ENCODE results near the gene BAZ2A. TPM values are rescaled to one million over a fixed set of nuclear protein-coding genes. Genes with fewer than 3 reads are reported as not detected.
"Not testable (repeated sequence)": the region's sequence is repeated elsewhere in the genome, so short reads cannot be mapped to it uniquely, and the experiment has no call there.

Gene BAZ2A
- total and polyA plus RNA-seq, 2 experiments from 2014 or later = 109 to 111 TPM

DNA sequence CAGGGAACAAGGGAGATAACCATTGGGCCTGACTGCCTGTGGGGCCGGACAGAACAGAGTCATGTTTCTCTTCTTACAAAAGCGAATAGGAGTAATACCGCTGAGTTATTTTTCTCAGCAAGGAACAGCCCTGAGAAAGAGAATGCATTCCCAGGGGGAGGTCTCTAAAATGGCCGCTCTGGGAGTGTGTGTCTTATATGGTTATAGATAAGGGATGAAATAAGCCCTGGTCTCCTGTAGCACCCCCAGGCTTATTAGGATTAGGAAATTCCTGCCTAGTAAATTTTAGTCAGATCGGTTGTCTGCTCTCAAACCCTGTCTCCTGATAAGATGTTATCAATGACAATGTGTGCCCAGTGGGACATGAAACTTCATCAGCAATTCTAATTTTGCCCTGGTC, 23.7 kb upstream of the BAZ2A start:
- H3K36me3 ChIP-seq (ENCODE audit: insufficient read depth); H4K20me1 ChIP-seq (replicated peaks; ENCODE audit: insufficient read depth); H3K27ac ChIP-seq (ENCODE audit: low read depth); H3K4me1 ChIP-seq (ENCODE audit: insufficient read depth); H2AFZ ChIP-seq; H3K4me2 ChIP-seq; H3K4me1 Mint-ChIP-seq; H3F3A ChIP-seq (replicated peaks; ENCODE audit: low read depth); H3K79me2 ChIP-seq (replicated peaks; ENCODE audit: insufficient read depth); H3K27me3 Mint-ChIP-seq (ENCODE audit: insufficient read depth, low read depth, poor library complexity); H3K27ac Mint-ChIP-seq; H3K4me3 Mint-ChIP-seq; H3K4me3 ChIP-seq; H3K27me3 ChIP-seq (ENCODE audit: insufficient read depth); ATAC-seq; H3K9me2 ChIP-seq (ENCODE audit: insufficient read depth); DNase-seq (ENCODE audit: low spot score): not testable (repeated sequence)
- Mint-ChIP-seq H3K36me3 (ENCODE audit: low read depth) (peaks cover 38% of the 10 kb centered on the region), H3K9me3 (peaks cover 48% of the 10 kb centered on the region)

DNA sequence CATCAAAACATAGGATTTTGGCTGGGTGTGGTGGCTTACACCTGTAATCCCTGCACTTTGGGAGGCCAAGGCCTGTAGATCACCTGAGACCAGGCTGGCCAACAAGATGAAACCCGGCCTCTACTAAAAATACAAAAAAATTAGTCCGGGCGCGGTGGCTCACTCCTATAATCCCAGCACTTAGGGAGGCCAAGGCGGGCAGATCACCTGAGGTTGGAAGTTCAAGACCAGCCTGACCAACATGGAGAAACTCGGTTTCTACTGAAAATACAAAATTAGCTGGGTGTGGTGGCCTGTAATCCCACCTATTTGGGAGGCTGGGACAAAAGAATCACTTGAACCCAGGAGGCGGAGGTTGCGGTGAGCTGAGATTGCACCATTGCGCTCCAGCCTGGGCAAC, 17.9 kb upstream of the BAZ2A start:
- H2AFZ ChIP-seq; H3K27ac Mint-ChIP-seq; H3K27ac ChIP-seq (ENCODE audit: low read depth); H3K4me3 Mint-ChIP-seq; H3K4me1 ChIP-seq (ENCODE audit: insufficient read depth); H3K9me2 ChIP-seq (ENCODE audit: insufficient read depth); H3K4me2 ChIP-seq; ATAC-seq; H3K4me3 ChIP-seq; H3K27me3 ChIP-seq (ENCODE audit: insufficient read depth); DNase-seq (ENCODE audit: low spot score): not testable (repeated sequence)
- Histone ChIP-seq H4K20me1 (replicated peaks; ENCODE audit: insufficient read depth) (peaks cover 14% of the 10 kb centered on the region), H3F3A (replicated peaks; ENCODE audit: low read depth) (peaks cover 17% of the 10 kb centered on the region), H3K79me2 (replicated peaks; ENCODE audit: insufficient read depth) (peaks cover 27% of the 10 kb centered on the region), H3K36me3 (ENCODE audit: insufficient read depth) (peaks cover 16% of the 10 kb centered on the region)
- H3K9me3 Mint-ChIP-seq = peaks cover 14% of the 10 kb centered on the region
- peaks cover 44% of the 10 kb centered on the region for H3K36me3 Mint-ChIP-seq (ENCODE audit: low read depth)
- H3K27me3 Mint-ChIP-seq (ENCODE audit: insufficient read depth, low read depth, poor library complexity) = peaks cover 12% of the 10 kb centered on the region
- peaks cover 20% of the 10 kb centered on the region for H3K4me1 Mint-ChIP-seq

DNA sequence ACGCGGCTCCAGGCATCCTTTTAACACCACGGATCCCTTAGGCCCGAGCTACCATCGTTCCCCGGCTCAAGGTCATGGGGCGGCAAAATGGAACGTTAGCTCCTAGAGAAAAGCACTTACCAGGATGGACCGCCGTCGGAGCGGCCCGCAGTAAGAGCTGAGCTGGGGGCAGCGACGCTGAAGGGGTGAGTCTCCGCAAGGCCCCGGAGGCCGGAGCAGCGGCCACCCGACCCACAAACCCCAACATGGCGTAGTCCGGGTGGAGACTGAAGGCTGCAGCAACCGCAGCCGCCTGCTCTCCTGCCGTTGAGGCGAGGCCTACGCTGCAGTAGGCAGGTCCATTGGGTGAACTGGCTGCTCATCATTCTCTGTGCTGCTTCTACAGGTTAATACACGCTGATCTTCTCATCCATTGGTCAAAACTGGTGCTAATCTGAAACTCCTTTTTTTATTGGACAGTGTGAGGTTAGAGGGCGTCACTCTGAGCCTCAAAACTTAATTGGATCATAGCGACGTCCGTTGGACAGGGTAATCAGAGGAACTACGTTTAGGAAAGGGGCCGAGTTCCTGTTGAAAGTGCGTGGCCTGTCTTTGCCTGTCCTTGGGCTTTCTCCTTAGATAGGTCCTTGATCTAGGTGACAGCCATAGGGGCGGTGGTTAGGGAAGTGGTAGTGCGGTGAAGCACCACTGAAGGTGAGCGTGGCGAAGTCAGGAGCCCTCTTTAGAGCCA, 15.8 kb upstream of the BAZ2A start, which contains the start of gene ATP5F1B:
TSS of gene ATP5F1B (minus strand) at position 268 of the 730 bp plus-strand sequence. CDS start at position 247, 21 bp downstream.
- Histone ChIP-seq H3K4me3 (peak within 1 kb of the TSS; percentile 66), H3K27me3 (ENCODE audit: insufficient read depth) (no peaks in the 10 kb centered on the region), H3K4me1 (ENCODE audit: insufficient read depth) (0 out of 2 replicates have a peak, but pooled peaks cover 6% of the 10 kb centered on the region), H3K27ac (ENCODE audit: low read depth) (peak within 1 kb of the TSS; percentile 21), H3F3A (replicated peaks; ENCODE audit: low read depth) (peaks cover 28% of the 10 kb centered on the region), H3K4me2 (peak within 1 kb of the TSS; percentile 78), H4K20me1 (replicated peaks; ENCODE audit: insufficient read depth) (peaks cover 19% of the 10 kb centered on the region), H3K79me2 (replicated peaks; ENCODE audit: insufficient read depth) (peaks cover 42% of the 10 kb centered on the region), H3K9me2 (ENCODE audit: insufficient read depth) (no peaks in the 10 kb centered on the region), H3K36me3 (ENCODE audit: insufficient read depth) (peaks cover 37% of the 10 kb centered on the region), H2AFZ (no peak within 1 kb of the TSS)
- Mint-ChIP-seq H3K27me3 (ENCODE audit: insufficient read depth, low read depth, poor library complexity) (peaks cover 12% of the 10 kb centered on the region), H3K9me3 (no peaks in the 10 kb centered on the region), H3K4me1 (peaks cover 20% of the 10 kb centered on the region), H3K4me3 (peak within 1 kb of the TSS; percentile 99), H3K36me3 (ENCODE audit: low read depth) (peaks cover 48% of the 10 kb centered on the region), H3K27ac (peak within 1 kb of the TSS; percentile 99)
- DNase-seq (ENCODE audit: low spot score) (peak; percentile 100), ATAC-seq (peak; percentile 99)
- no peak for TF ChIP-seq REST (IDR thresholded peaks at IDR 0.05; ENCODE audit: unreplicated experiment)
- peak; percentile 99 for TF ChIP-seq POLR2AphosphoS5 (IDR thresholded peaks at IDR 0.05; ENCODE audit: low read depth)
- peak; percentile 92 for TF ChIP-seq CREB1 (CRISPR knock-in tag; IDR thresholded peaks at IDR 0.05; ENCODE audit: low read depth)
- no peak for TF ChIP-seq NANOG (IDR thresholded peaks at IDR 0.05; ENCODE audit: borderline replicate concordance)
- no peak for TF ChIP-seq ZNF462 (CRISPR knock-in tag; IDR thresholded peaks at IDR 0.05)
- no peak for TF ChIP-seq ZNF114 (CRISPR knock-in tag; IDR thresholded peaks at IDR 0.05)
